GM23248 (cell line): ENCODE measurements around the gene APP. TPM values are rescaled to one million over a fixed set of nuclear protein-coding genes. Genes with fewer than 3 reads are reported as not detected.

Experiments used
- DNase-seq: peaks from one replicate; pipeline ENCODE4 v3.0.0-alpha.2; 2015
- H2AFZ ChIP-seq: fragments of 200-600 bp; sonication (generic); 2 replicates; pipeline ENCODE4 v1.6.1; 2016; ENCODE audit warnings: antibody characterized with exemption
- H3F3A ChIP-seq: fragments of 200-600 bp; sonication (generic); 2 replicates; pipeline ENCODE4 v1.6.1; 2016; ENCODE audit warnings: mild to moderate bottlenecking, antibody characterized with exemption, mixed run types; ENCODE audit not compliant: insufficient read depth
- H3K27ac ChIP-seq: fragments of 200-600 bp; sonication (generic); 2 replicates; pipeline ENCODE4 v1.5.1; 2016; ENCODE audit warnings: mild to moderate bottlenecking
- H3K27me3 ChIP-seq: fragments of 200-600 bp; sonication (generic); replicated peaks from 2 replicates; pipeline ENCODE4 v1.6.1; 2016; ENCODE audit warnings: mild to moderate bottlenecking; ENCODE audit not compliant: insufficient read depth
- H3K36me3 ChIP-seq: fragments of 200-600 bp; sonication (generic); 2 replicates; pipeline ENCODE4 v1.6.1; 2016; ENCODE audit warnings: low read depth, mild to moderate bottlenecking
- H3K4me1 ChIP-seq: fragments of 200-600 bp; sonication (generic); 2 replicates; pipeline ENCODE4 v1.6.1; 2016; ENCODE audit warnings: mild to moderate bottlenecking; ENCODE audit not compliant: insufficient read depth
- H3K4me2 ChIP-seq: fragments of 200-600 bp; sonication (generic); one replicate; pipeline ENCODE4 v1.6.1; 2016; ENCODE audit warnings: mild to moderate bottlenecking; ENCODE audit not compliant: unreplicated experiment
- H3K4me3 ChIP-seq: fragments of 200-600 bp; sonication (generic); 2 replicates; pipeline ENCODE4 v1.5.1; 2016; ENCODE audit warnings: mild to moderate bottlenecking
- H3K79me2 ChIP-seq: fragments of 200-600 bp; sonication (generic); 2 replicates; pipeline ENCODE4 v1.6.1; 2016; ENCODE audit warnings: mild to moderate bottlenecking; ENCODE audit not compliant: insufficient read depth
- H3K9ac ChIP-seq: fragments of 200-600 bp; sonication (generic); 2 replicates; pipeline ENCODE4 v1.6.1; 2016; ENCODE audit warnings: mild to moderate bottlenecking
- H3K9me2 ChIP-seq: fragments of 200-600 bp; sonication (generic); 2 replicates; pipeline ENCODE4 v1.6.1; 2016; ENCODE audit warnings: mixed run types, mild to moderate bottlenecking, moderate library complexity; ENCODE audit not compliant: insufficient read depth
- H3K9me3 ChIP-seq: fragments of 200-600 bp; sonication (generic); one replicate; pipeline ENCODE4 v1.6.1; 2017; ENCODE audit warnings: low read depth
- H4K20me1 ChIP-seq: fragments of 200-600 bp; sonication (generic); 2 replicates; pipeline ENCODE4 v1.6.0; 2016; ENCODE audit not compliant: insufficient read depth
- EZH2 ChIP-seq: fragments of 200-600 bp; sonication (generic); IDR thresholded peaks from 2 replicates; pipeline ENCODE4 v1.6.1; 2018; ENCODE audit warnings: antibody characterized with exemption, mild to moderate bottlenecking; ENCODE audit not compliant: insufficient read depth, poor library complexity, severe bottlenecking
- EZH2phosphoT487 ChIP-seq: fragments of 200-600 bp; sonication (generic); IDR thresholded peaks from 2 replicates; pipeline ENCODE4 v1.6.1; 2018; ENCODE audit warnings: antibody characterized with exemption, moderate library complexity, mild to moderate bottlenecking, low read depth; ENCODE audit not compliant: insufficient read depth
- WGBS, 2 experiments: methylation state at CpG; one replicate each; pipeline ENCODE4 v1.1.6; 2015 to 2017; ENCODE audit warnings: low lambda C conversion rate in 2 of 2, low coverage in 1 of 2; ENCODE audit errors: missing lambda C conversion rate in 2 of 2; 5-methylcytosine and 5-hydroxymethylcytosine counted together
- in situ Hi-C: fragments of 300-500 bp; cut with MboI; formaldehyde crosslinking; loops from 2 replicates; pipeline ENCODE4 v1.15.0; 2020
- polyA plus RNA-seq: library from polyadenylated mRNA; unstranded; fragments of >200 nt; fragmentation: Nextera tagmentation; extraction: Ambion mirVana; gene quantifications from 2 replicates; pipeline ENCODE4 v1.2.1, GENCODE V29; 2016
- total RNA-seq: library from RNA; depleted of rRNA; stranded (reverse); fragments of >200 nt; shearing (Covaris generic); gene quantifications from 2 replicates; pipeline ENCODE4 v1.2.3, GENCODE V29; 2014

Gene APP
- total and polyA plus RNA-seq, 2 experiments from 2014 or later: 35.0 to 292 TPM

- Histone ChIP-seq H3K9me2 (no peaks in the 10 kb centered on the region), H3K27ac (no peak overlapping the region), H3F3A (0 out of 2 replicates have a peak, but pooled peaks cover 5% of the 10 kb centered on the region), H4K20me1 (no peaks in the 10 kb centered on the region), H3K9ac (no peak overlapping the region), H3K4me2 (no peak overlapping the region), H2AFZ (no peak overlapping the region), H3K9me3 (no peaks in the 10 kb centered on the region), H3K79me2 (no peaks in the 10 kb centered on the region), H3K27me3 (no peaks in the 10 kb centered on the region), H3K36me3 (no peaks in the 10 kb centered on the region), H3K4me3 (no peak overlapping the region), H3K4me1 (no peaks in the 10 kb centered on the region)
- no peak for DNase-seq
- TF ChIP-seq EZH2: no peak
- no peak for TF ChIP-seq EZH2phosphoT487
- in situ Hi-C loops: no loop called here
- 89 to 93% methylated on average over 5 of the region's 5 CpGs for WGBS, 2 experiments
Measured at GRCh38 chr21:25909341-25909740, 261.2 kb downstream of the APP start.

DNA sequence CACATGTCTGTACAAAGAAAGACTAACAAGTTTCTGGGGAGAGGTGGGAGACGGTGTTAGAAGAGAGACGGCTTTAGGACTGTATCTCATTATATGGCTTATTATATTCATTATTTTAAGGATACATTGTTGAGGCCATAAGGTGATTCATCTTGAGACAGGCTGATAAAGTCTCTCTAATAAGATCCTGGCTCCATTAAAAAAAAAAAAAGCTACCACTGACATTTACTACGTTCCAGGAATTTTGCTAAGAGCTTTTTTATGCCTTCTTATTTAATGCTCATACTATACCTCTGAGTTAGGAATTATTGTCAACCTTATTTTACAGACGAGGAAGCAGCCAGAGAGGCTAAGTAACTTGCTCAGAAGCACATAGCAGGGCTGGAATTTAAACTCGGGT is 262.1 kb downstream of the APP start:
- H3K4me3 ChIP-seq: no peak overlapping the region
- no peaks in the 10 kb centered on the region for H3K27me3 ChIP-seq
- H3K9ac ChIP-seq: no peak overlapping the region
- TF ChIP-seq EZH2 (no peak), EZH2phosphoT487 (no peak)
- WGBS, 2 experiments: 84 to 87% methylated on average over 5 of the region's 5 CpGs
- no peak for DNase-seq
- no peaks in the 10 kb centered on the region for H3K79me2 ChIP-seq
- in situ Hi-C loops: no loop called here
- no peak overlapping the region for H2AFZ ChIP-seq
- no peaks in the 10 kb centered on the region for H4K20me1 ChIP-seq
- no peaks in the 10 kb centered on the region for H3K4me1 ChIP-seq
- H3K9me2 ChIP-seq: no peaks in the 10 kb centered on the region
- H3K36me3 ChIP-seq: no peaks in the 10 kb centered on the region
- H3K27ac ChIP-seq: no peak overlapping the region
- H3K4me2 ChIP-seq: no peak overlapping the region
- no peaks in the 10 kb centered on the region for H3K9me3 ChIP-seq
- 0 out of 2 replicates have a peak, but pooled peaks cover 5% of the 10 kb centered on the region for H3F3A ChIP-seq

DNA sequence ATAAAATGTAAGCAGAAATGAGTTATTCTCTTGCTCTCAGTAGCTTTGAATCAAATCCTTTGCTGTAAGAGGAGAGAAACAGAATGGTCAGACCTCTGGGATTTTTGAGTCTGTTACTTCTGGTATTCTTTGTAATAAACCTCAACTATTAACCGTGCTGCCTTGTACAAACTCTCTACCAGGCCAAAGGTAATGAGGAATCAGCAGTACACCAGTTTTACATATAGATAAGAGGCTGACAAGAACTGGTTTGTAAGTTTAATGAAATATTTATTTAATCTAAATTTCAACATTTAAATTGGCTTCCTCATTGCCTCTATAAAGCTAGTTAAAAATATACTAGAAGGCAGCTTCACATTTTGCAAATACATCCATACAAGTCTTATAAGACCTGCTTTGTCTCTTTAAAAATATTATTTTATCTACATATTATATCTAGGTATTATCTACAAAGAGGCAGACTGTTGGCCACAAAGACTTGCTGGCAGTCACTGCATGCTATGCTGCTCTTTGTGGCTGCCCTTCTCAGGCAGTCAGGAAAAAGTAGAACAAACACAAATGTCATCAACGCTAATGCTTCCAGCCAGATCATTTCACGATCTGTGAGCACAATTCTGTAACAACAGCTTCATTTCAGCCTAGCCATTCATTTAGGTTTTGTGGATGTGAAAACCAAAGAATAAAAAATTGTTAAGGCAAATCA is 262.8 kb downstream of the APP start:
- no peak for DNase-seq
- TF ChIP-seq EZH2phosphoT487 (no peak), EZH2 (no peak)
- H3K27ac ChIP-seq: no peak overlapping the region

GRCh38 chr21:25906587-25906986 is 264.0 kb downstream of the APP start:
- H3K79me2 ChIP-seq: no peaks in the 10 kb centered on the region
- 97 to 98% methylated on average over 7 of the region's 7 CpGs for WGBS, 2 experiments
- no peaks in the 10 kb centered on the region for H3K36me3 ChIP-seq
- no peak overlapping the region for H3K27ac ChIP-seq
- no peak overlapping the region for H3K4me3 ChIP-seq
- peaks cover 11% of the 10 kb centered on the region for H3F3A ChIP-seq
- H2AFZ ChIP-seq: no peak overlapping the region
- H4K20me1 ChIP-seq: no peaks in the 10 kb centered on the region
- H3K27me3 ChIP-seq: no peaks in the 10 kb centered on the region
- no peaks in the 10 kb centered on the region for H3K9me3 ChIP-seq
- in situ Hi-C loops: no loop called here
- H3K9me2 ChIP-seq: no peaks in the 10 kb centered on the region
- no peak for DNase-seq
- TF ChIP-seq EZH2 (no peak), EZH2phosphoT487 (no peak)
- 0 out of 2 replicates have a peak, but pooled peaks cover 2% of the 10 kb centered on the region for H3K4me1 ChIP-seq
- H3K9ac ChIP-seq: no peak overlapping the region
- no peak overlapping the region for H3K4me2 ChIP-seq

More for the DNA sequence above, 262.8 kb downstream of the APP start:
- Histone ChIP-seq H3K27me3 (no peaks in the 10 kb centered on the region), H3K9me2 (no peaks in the 10 kb centered on the region), H3K9me3 (no peaks in the 10 kb centered on the region), H2AFZ (no peak overlapping the region), H3K4me3 (no peak overlapping the region), H3K4me2 (no peak overlapping the region), H3K36me3 (no peaks in the 10 kb centered on the region), H3F3A (0 out of 2 replicates have a peak, but pooled peaks cover 5% of the 10 kb centered on the region), H4K20me1 (no peaks in the 10 kb centered on the region), H3K9ac (no peak overlapping the region), H3K4me1 (no peaks in the 10 kb centered on the region), H3K79me2 (no peaks in the 10 kb centered on the region)
- 64 to 70% methylated on average over 3 of the region's 3 CpGs for WGBS, 2 experiments
- in situ Hi-C loops: no loop called here

- no peaks in the 10 kb centered on the region for H3K36me3 ChIP-seq
- no peaks in the 10 kb centered on the region for H4K20me1 ChIP-seq
- no peak overlapping the region for H3K9ac ChIP-seq
- in situ Hi-C loops: no loop called here
- no peak overlapping the region for H2AFZ ChIP-seq
- H3K79me2 ChIP-seq: no peaks in the 10 kb centered on the region
- 93 to 95% methylated on average over 6 of the region's 6 CpGs for whole genome bisulfite sequencing, 2 experiments
- H3K9me3 ChIP-seq: no peaks in the 10 kb centered on the region
- no peaks in the 10 kb centered on the region for H3K9me2 ChIP-seq
- H3F3A ChIP-seq: peaks cover 15% of the 10 kb centered on the region
- no peaks in the 10 kb centered on the region for H3K27me3 ChIP-seq
- no peak overlapping the region for H3K4me3 ChIP-seq
- H3K4me1 ChIP-seq: 0 out of 2 replicates have a peak, but pooled peaks cover 6% of the 10 kb centered on the region
- no peak for DNase-seq
- no peak overlapping the region for H3K27ac ChIP-seq
- no peak for TF ChIP-seq EZH2
- no peak for TF ChIP-seq EZH2phosphoT487
- no peak overlapping the region for H3K4me2 ChIP-seq
Measured at GRCh38 chr21:25905126-25905525, 265.4 kb downstream of the APP start.
